Measurements from ENCODE around the gene CAMKK2. TPM values are rescaled to one million over a fixed set of nuclear protein-coding genes. Genes with fewer than 3 reads are reported as not detected.

The CAMKK2 gene
- total and polyA plus RNA-seq, 2 of the 13 experiments (the other 11 are each of a cell fraction or from before 2014, with no cell fraction given) = 18.8 to 20.0 TPM

- no peak overlapping the region for H3K4me3 ChIP-seq (replicated peaks in 1 of 3; ENCODE audit: insufficient read depth in 1 of 3, low read depth in 2 of 3, low read length in 3 of 3)
- H3K9ac ChIP-seq (ENCODE audit: insufficient read depth, low read depth, low read length) = no peak overlapping the region
- in situ Hi-C loops (cut with HindIII; ENCODE audit: extremely low pct_ligation_motif_present, low pct_unique_long_range_greater_than_20kb) (no loop called here), intact Hi-C loops (cut with micrococcal nuclease; ENCODE audit: unreplicated experiment) (no loop called here)
- BruUV-seq (replicated peaks) = no TSS peak
- H3K27me3 ChIP-seq (ENCODE audit: control insufficient read depth in 1 of 2, insufficient read depth in 2 of 2, low read length in 2 of 2) = no peaks in the 10 kb centered on the region
- H3K36me3 ChIP-seq (replicated peaks in 1 of 2; ENCODE audit: control insufficient read depth in 1 of 2, insufficient read depth in 2 of 2, low read length in 2 of 2) = peaks cover 5 to 11% of the 10 kb centered on the region in 2 experiments; a peak in 2 of 5 replicates
- peaks cover 19% of the 10 kb centered on the region for H3K4me1 ChIP-seq (ENCODE audit: insufficient read depth, low read length)
- no peak for FAIRE-seq
- H3K9me3 ChIP-seq (ENCODE audit: low read length) = no peaks in the 10 kb centered on the region
- no peak overlapping the region for H3K4me2 ChIP-seq (ENCODE audit: low read depth, low read length)
- ChIA-PET POLR2A (no interaction called here), CTCF (ENCODE audit: low intra/inter-chr PET ratio, low total read pairs) (no interaction called here)
- ATAC-seq = peak; percentile 27; the same call in 2 of the 3 replicates
- H2AFZ ChIP-seq (ENCODE audit: low read length) = no peak overlapping the region
- H4K20me1 ChIP-seq (ENCODE audit: insufficient read depth, low read length) = no peaks in the 10 kb centered on the region
- TF ChIP-seq ZNF619 (CRISPR knock-in tag; IDR thresholded peaks at IDR 0.05) = no peak
- no peak for TF ChIP-seq ZNF275 (CRISPR knock-in tag; IDR thresholded peaks at IDR 0.05; ENCODE audit: borderline replicate concordance)
- no peak for TF ChIP-seq EED (CRISPR knock-in tag; IDR thresholded peaks at IDR 0.05)
- TF ChIP-seq STAG1 (CRISPR knock-in tag; IDR thresholded peaks at IDR 0.05) = no peak
- no peak for TF ChIP-seq SIN3A (IDR thresholded peaks at IDR 0.05; ENCODE audit: borderline replicate concordance, low read depth, low read length)
- TF ChIP-seq ELK4 (CRISPR knock-in tag; IDR thresholded peaks at IDR 0.05; ENCODE audit: borderline replicate concordance) = no peak
- TF ChIP-seq POLR2AphosphoS2 (IDR thresholded peaks at IDR 0.05; ENCODE audit: low read depth, low read length) = no peak
- no peak for TF ChIP-seq ZNF878 (CRISPR knock-in tag; IDR thresholded peaks at IDR 0.05)
- TF ChIP-seq REXO4 (CRISPR knock-in tag; IDR thresholded peaks at IDR 0.05; ENCODE audit: borderline replicate concordance) = no peak
- TF ChIP-seq POLR2G (IDR thresholded peaks at IDR 0.05; ENCODE audit: low read depth, low read length) = no peak
- no peak for TF ChIP-seq FOXP1 (IDR thresholded peaks at IDR 0.05)
- TF ChIP-seq FOXP1 (CRISPR knock-in tag; IDR thresholded peaks at IDR 0.05) = no peak
- no peak for TF ChIP-seq RBM39 (IDR thresholded peaks at IDR 0.05; ENCODE audit: low read depth, low read length, poor library complexity, severe bottlenecking)
- no peak for TF ChIP-seq KLF6 (CRISPR knock-in tag; IDR thresholded peaks at IDR 0.05)
- TF ChIP-seq ZNF362 (CRISPR knock-in tag; IDR thresholded peaks at IDR 0.05; ENCODE audit: borderline replicate concordance) = no peak
- no peak for TF ChIP-seq MTA3 (CRISPR knock-in tag; IDR thresholded peaks at IDR 0.05)
- 74% methylated on average over 3 of the region's 4 CpGs for WGBS (ENCODE audit: low lambda C conversion rate)
- H3K27ac ChIP-seq (ENCODE audit: extremely low read length, insufficient read depth, low read length) = no peak overlapping the region
- no peaks in the 10 kb centered on the region for H3K79me2 ChIP-seq (ENCODE audit: insufficient read depth, low read length)
- DNase-seq (ENCODE audit: low spot score) = no peak
Measured at GRCh38 chr12:121304306-121304705, 7.8 kb upstream of the CAMKK2 start.
